Smooth muscle cell (in vitro differentiated cells): ENCODE results near the gene TBC1D4. TPM values are rescaled to one million over a fixed set of nuclear protein-coding genes. Genes with fewer than 3 reads are reported as not detected.
"Not testable (repeated sequence)": the region's sequence is repeated elsewhere in the genome, so short reads cannot be mapped to it uniquely, and the experiment has no call there.

ENCODE experiments used
- DNase-seq: peaks from one replicate; lab custom pipeline; 2025; ENCODE audit not compliant: unreplicated experiment; lab: John Stamatoyannopoulos, UW
- H2AFZ ChIP-seq: fragments of 200-600 bp; sonication (generic); 2 replicates; pipeline ENCODE4 v1.6.0; 2016; ENCODE audit warnings: antibody characterized with exemption, low read depth, mild to moderate bottlenecking
- H3F3A ChIP-seq: fragments of 200-600 bp; sonication (generic); 2 replicates; pipeline ENCODE4 v1.6.0; 2017; ENCODE audit warnings: antibody characterized with exemption, low read depth
- H3K27ac ChIP-seq: fragments of 200-600 bp; sonication (generic); 2 replicates; pipeline ENCODE4 v1.5.1; 2016; ENCODE audit warnings: low read depth, mild to moderate bottlenecking
- H3K27me3 ChIP-seq: fragments of 200-600 bp; sonication (generic); 2 replicates; pipeline ENCODE4 v1.6.1; 2016; ENCODE audit warnings: low read depth, mild to moderate bottlenecking
- H3K36me3 ChIP-seq: fragments of 200-600 bp; sonication (generic); 2 replicates; pipeline ENCODE4 v1.5.1; 2016; ENCODE audit warnings: low read depth
- H3K4me1 ChIP-seq: fragments of 200-600 bp; sonication (generic); 2 replicates; pipeline ENCODE4 v1.5.1; 2016; ENCODE audit warnings: low read depth
- H3K4me2 ChIP-seq: fragments of 200-600 bp; sonication (generic); 2 replicates; pipeline ENCODE4 v1.6.0; 2016; ENCODE audit warnings: mild to moderate bottlenecking
- H3K4me3 ChIP-seq: fragments of 200-600 bp; sonication (generic); 2 replicates; pipeline ENCODE4 v1.5.1; 2016; ENCODE audit warnings: mild to moderate bottlenecking
- H3K79me2 ChIP-seq: fragments of 200-600 bp; sonication (generic); 2 replicates; pipeline ENCODE4 v1.6.0; 2016; ENCODE audit warnings: low read depth, mild to moderate bottlenecking
- H3K9ac ChIP-seq: fragments of 200-600 bp; sonication (generic); 2 replicates; pipeline ENCODE4 v1.6.0; 2016; ENCODE audit warnings: low read depth
- H3K9me3 ChIP-seq: fragments of 200-600 bp; sonication (generic); replicated peaks from 2 replicates; pipeline ENCODE4 v1.5.1; 2016; ENCODE audit warnings: low read depth
- H4K20me1 ChIP-seq: fragments of 200-600 bp; sonication (generic); 2 replicates; pipeline ENCODE4 v1.6.0; 2016; ENCODE audit warnings: low read depth
- WGBS: methylation state at CpG from one replicate; pipeline ENCODE4 v1.1.7; 2016; ENCODE audit warnings: low lambda C conversion rate; 5-methylcytosine and 5-hydroxymethylcytosine counted together
- polyA plus RNA-seq: library from polyadenylated mRNA; unstranded; fragments of >200 nt; fragmentation: Nextera tagmentation; extraction: Ambion mirVana; gene quantifications from 2 replicates; pipeline ENCODE4 v1.2.1, GENCODE V29; 2016
- total RNA-seq: library from RNA; depleted of rRNA; stranded (reverse); fragments of >200 nt; gene quantifications from 2 replicates; pipeline ENCODE4 v1.2.3, GENCODE V29; 2014
- TF ChIP-seq, protein P1 (sequence below): fragments of 200-600 bp; sonication (generic); IDR thresholded peaks from 2 replicates; pipeline ENCODE4 v1.5.1; 2017; ENCODE audit warnings: borderline replicate concordance, mild to moderate bottlenecking, antibody characterized with exemption; ENCODE audit not compliant: insufficient read depth, poor library complexity, severe bottlenecking

Gene TBC1D4
- total and polyA plus RNA-seq, 2 experiments from 2014 or later = 7.7 to 21.9 TPM

DNA sequence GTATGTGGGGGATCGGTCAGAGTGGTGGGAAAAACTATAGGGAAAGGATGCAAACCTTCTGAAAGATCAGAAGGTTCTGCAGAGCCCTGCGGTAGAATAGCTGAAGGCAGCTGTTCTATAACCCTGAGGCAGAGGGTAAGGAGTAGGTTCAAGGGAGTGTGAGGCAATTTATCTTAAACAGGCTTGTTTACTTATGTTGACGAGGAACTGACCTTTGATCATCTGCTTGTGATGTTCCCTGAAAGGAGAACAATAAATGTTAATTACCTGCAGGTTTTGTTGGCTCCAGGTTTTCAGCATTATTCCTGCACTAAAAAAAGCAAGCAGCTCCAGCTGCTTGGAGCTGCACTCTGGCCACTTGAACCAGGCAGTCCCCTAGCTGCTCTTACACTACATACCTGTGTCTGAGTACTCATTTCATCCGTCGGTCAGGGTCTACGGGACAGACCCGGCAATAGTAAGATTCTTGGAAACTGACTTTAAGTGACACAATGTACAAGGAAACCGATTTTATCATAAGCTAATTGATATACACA is 202.1 kb downstream of the TBC1D4 start:
- no peak overlapping the region for H3K4me2 ChIP-seq
- no peak overlapping the region for H2AFZ ChIP-seq
- H3K4me3 ChIP-seq = no peak overlapping the region
- H3K27ac ChIP-seq = no peak overlapping the region
- no peaks in the 10 kb centered on the region for H3K4me1 ChIP-seq
- H3K79me2 ChIP-seq = no peaks in the 10 kb centered on the region
- H3K36me3 ChIP-seq = no peaks in the 10 kb centered on the region
- 91% methylated on average over 8 of the region's 8 CpGs for WGBS
- no peaks in the 10 kb centered on the region for H3F3A ChIP-seq
- TF ChIP-seq, protein P1, sequence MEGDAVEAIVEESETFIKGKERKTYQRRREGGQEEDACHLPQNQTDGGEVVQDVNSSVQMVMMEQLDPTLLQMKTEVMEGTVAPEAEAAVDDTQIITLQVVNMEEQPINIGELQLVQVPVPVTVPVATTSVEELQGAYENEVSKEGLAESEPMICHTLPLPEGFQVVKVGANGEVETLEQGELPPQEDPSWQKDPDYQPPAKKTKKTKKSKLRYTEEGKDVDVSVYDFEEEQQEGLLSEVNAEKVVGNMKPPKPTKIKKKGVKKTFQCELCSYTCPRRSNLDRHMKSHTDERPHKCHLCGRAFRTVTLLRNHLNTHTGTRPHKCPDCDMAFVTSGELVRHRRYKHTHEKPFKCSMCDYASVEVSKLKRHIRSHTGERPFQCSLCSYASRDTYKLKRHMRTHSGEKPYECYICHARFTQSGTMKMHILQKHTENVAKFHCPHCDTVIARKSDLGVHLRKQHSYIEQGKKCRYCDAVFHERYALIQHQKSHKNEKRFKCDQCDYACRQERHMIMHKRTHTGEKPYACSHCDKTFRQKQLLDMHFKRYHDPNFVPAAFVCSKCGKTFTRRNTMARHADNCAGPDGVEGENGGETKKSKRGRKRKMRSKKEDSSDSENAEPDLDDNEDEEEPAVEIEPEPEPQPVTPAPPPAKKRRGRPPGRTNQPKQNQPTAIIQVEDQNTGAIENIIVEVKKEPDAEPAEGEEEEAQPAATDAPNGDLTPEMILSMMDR = no peak
- no peaks in the 10 kb centered on the region for H3K27me3 ChIP-seq
- H3K9ac ChIP-seq = no peak overlapping the region
- H3K9me3 ChIP-seq = no peaks in the 10 kb centered on the region
- no peaks in the 10 kb centered on the region for H4K20me1 ChIP-seq
- DNase-seq = no peak

DNA sequence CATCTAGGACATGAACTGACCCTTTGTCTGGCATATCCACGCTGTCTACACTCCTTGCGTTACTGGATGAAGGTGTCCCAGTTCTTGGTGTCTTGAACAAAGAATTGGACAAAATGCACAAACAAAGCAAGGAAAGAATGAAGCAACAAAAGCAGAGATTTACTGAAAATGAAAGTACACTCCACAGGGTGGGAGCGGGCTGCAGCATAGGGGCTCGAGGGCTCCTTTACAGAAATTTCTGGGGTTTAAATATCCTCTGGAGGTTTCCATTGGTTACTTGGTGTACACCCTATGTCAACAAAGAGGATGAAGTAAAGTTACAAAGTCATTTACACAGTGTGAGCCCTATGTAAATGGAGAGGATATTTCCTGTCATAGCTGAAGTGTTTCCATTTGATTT is 208.3 kb downstream of the TBC1D4 start:
- WGBS = 97% methylated on average over 4 of the region's 4 CpGs

DNA sequence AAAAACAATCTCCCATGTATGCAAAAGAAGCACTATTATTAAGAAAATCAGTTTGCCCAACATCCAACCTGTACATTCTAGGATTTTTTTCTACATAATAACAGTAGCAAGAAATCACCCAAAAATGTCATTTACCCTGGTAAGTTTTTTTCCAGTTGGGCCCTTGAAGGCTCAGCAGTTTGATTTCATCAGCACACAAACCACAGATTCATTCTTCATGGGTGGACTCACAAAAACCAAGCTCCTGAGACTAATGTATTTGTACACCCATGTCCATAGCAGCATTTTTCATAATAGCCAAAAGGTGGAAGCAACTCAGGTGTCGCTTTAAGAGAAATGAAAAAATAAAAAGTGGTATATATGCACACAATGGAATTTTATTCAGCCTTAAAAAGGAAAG is 210.1 kb downstream of the TBC1D4 start:
- TF ChIP-seq, protein P1 = no peak
- Histone ChIP-seq H3K27me3 (no peaks in the 10 kb centered on the region), H3K4me1 (no peaks in the 10 kb centered on the region), H3K9me3 (no peaks in the 10 kb centered on the region), H4K20me1 (no peaks in the 10 kb centered on the region), H3F3A (no peaks in the 10 kb centered on the region), H3K27ac (no peak overlapping the region), H2AFZ (no peak overlapping the region), H3K9ac (no peak overlapping the region), H3K36me3 (no peaks in the 10 kb centered on the region), H3K4me2 (no peak overlapping the region), H3K4me3 (no peak overlapping the region), H3K79me2 (no peaks in the 10 kb centered on the region)
- no peak for DNase-seq
- 87% methylated on average over 1 of the region's 1 CpG for WGBS

More for the DNA sequence above, 208.3 kb downstream of the TBC1D4 start:
- H4K20me1 ChIP-seq, H2AFZ ChIP-seq, H3K36me3 ChIP-seq, DNase-seq, H3K4me1 ChIP-seq, H3K27ac ChIP-seq, H3K4me2 ChIP-seq, H3F3A ChIP-seq, H3K9ac ChIP-seq, H3K79me2 ChIP-seq, H3K9me3 ChIP-seq, H3K4me3 ChIP-seq, H3K27me3 ChIP-seq: not testable (repeated sequence)

DNA sequence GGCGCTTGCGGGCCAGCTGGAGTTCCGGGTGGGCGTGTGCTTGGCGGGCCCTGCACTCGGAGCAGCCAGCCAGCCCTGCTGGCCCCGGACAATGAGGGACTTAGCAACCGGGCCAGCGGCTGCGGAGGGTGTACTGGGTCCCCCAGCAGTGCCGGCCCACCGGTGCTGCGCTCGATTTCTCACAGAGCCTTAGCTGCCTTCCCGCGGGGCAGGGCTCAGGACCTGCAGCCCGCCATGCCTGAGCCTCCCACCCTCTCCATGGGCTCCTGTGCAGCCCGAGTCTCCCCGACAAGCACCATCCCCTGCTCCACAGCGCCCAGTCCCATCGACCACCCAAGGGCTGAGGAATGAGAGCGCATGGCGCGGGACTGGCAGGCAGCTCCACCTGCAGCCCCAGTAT is 213.5 kb downstream of the TBC1D4 start:
- H2AFZ ChIP-seq, DNase-seq, H4K20me1 ChIP-seq, H3K9ac ChIP-seq, H3K4me3 ChIP-seq, H3K9me3 ChIP-seq, H3K36me3 ChIP-seq, H3K4me1 ChIP-seq, H3K79me2 ChIP-seq, H3K27ac ChIP-seq, H3K27me3 ChIP-seq, H3K4me2 ChIP-seq, H3F3A ChIP-seq: not testable (repeated sequence)
- over 99% methylated on average over 12 of the region's 24 CpGs for WGBS

DNA sequence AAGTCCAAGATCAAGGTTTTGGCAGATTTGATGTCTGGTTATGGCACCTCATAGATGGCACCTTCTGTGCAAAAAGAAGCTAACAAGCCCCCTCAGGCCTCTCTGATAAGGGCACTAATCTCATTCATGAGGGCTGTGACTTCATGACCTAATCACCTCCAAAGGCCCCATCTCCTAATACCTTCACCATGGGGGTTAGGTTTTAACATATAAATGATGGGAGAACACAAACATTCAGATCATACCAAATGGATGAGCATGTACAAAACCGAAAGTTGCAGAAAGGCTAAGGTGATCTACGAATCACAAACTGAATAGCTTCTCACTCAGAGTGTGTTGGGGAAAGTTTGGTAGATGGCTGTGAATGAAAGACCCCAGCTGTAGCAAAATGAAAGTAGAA is 217.4 kb downstream of the TBC1D4 start:
- Histone ChIP-seq H3K4me2 (no peak overlapping the region), H3K4me3 (no peak overlapping the region), H3K27me3 (no peaks in the 10 kb centered on the region), H3K27ac (no peak overlapping the region), H3K79me2 (no peaks in the 10 kb centered on the region), H4K20me1 (no peaks in the 10 kb centered on the region), H3F3A (no peaks in the 10 kb centered on the region), H3K36me3 (no peaks in the 10 kb centered on the region), H3K9ac (no peak overlapping the region), H2AFZ (no peak overlapping the region), H3K9me3 (no peaks in the 10 kb centered on the region), H3K4me1 (no peaks in the 10 kb centered on the region)
- DNase-seq = no peak
- TF ChIP-seq, protein P1 = no peak
- 83% methylated on average over 2 of the region's 2 CpGs for WGBS
